Mesothelial cell of epicardium (in vitro differentiated cells): ENCODE measurements around the gene TSPAN15. TPM values are rescaled to one million over a fixed set of nuclear protein-coding genes. Genes with fewer than 3 reads are reported as not detected.

Experiments
- DNase-seq, 2 experiments: peaks; one replicate each; pipeline ENCODE4 v3.0.0; 2021; ENCODE audit warnings: low spot score in 2 of 2; ENCODE audit not compliant: unreplicated experiment in 2 of 2
- H3K27ac Mint-ChIP-seq: 2 replicates; pipeline ENCODE4 v1.8.0; 2021; ENCODE audit warnings: mixed read lengths
- H3K27me3 Mint-ChIP-seq: 2 replicates; pipeline ENCODE4 v1.8.0; 2021; ENCODE audit warnings: low read depth, mixed read lengths
- H3K36me3 Mint-ChIP-seq: 2 replicates; pipeline ENCODE4 v1.8.0; 2021; ENCODE audit warnings: mixed read lengths
- H3K4me1 Mint-ChIP-seq: 2 replicates; pipeline ENCODE4 v1.8.0; 2021; ENCODE audit warnings: mixed read lengths
- H3K4me3 Mint-ChIP-seq: 2 replicates; pipeline ENCODE4 v1.8.0; 2021; ENCODE audit warnings: mild to moderate bottlenecking, moderate library complexity, mixed read lengths
- H3K9me3 Mint-ChIP-seq: 2 replicates; pipeline ENCODE4 v1.8.0; 2021; ENCODE audit warnings: mixed read lengths
- total RNA-seq: library from RNA; stranded (reverse); gene quantifications from 3 replicates; pipeline ENCODE4 v1.2.1, GENCODE V29; 2021
- TF ChIP-seq, protein P1 (sequence below): fragments of 200-600 bp; sonication (generic); IDR thresholded peaks from one replicate; pipeline ENCODE4 v1.5.0; 2021; ENCODE audit warnings: antibody characterized with exemption; ENCODE audit not compliant: unreplicated experiment

Gene TSPAN15
- total RNA-seq, 1 donor from 2014 or later: 17.7 TPM

GRCh38 chr10:69494626-69495558 is 43.6 kb downstream of the TSPAN15 start:
- H3K4me1 Mint-ChIP-seq: peaks cover 11% of the 10 kb centered on the region
- no peaks in the 10 kb centered on the region for H3K9me3 Mint-ChIP-seq
- no peaks in the 10 kb centered on the region for H3K36me3 Mint-ChIP-seq
- no peak overlapping the region for H3K27ac Mint-ChIP-seq
- TF ChIP-seq, protein P1, sequence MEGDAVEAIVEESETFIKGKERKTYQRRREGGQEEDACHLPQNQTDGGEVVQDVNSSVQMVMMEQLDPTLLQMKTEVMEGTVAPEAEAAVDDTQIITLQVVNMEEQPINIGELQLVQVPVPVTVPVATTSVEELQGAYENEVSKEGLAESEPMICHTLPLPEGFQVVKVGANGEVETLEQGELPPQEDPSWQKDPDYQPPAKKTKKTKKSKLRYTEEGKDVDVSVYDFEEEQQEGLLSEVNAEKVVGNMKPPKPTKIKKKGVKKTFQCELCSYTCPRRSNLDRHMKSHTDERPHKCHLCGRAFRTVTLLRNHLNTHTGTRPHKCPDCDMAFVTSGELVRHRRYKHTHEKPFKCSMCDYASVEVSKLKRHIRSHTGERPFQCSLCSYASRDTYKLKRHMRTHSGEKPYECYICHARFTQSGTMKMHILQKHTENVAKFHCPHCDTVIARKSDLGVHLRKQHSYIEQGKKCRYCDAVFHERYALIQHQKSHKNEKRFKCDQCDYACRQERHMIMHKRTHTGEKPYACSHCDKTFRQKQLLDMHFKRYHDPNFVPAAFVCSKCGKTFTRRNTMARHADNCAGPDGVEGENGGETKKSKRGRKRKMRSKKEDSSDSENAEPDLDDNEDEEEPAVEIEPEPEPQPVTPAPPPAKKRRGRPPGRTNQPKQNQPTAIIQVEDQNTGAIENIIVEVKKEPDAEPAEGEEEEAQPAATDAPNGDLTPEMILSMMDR: no peak
- H3K27me3 Mint-ChIP-seq: no peaks in the 10 kb centered on the region
- DNase-seq: no peak
- H3K4me3 Mint-ChIP-seq: no peak overlapping the region

GRCh38 chr10:69495666-69496065 is 44.4 kb downstream of the TSPAN15 start:
- Mint-ChIP-seq H3K9me3 (no peaks in the 10 kb centered on the region), H3K27me3 (no peaks in the 10 kb centered on the region), H3K27ac (no peak overlapping the region), H3K4me1 (peaks cover 11% of the 10 kb centered on the region), H3K4me3 (no peak overlapping the region), H3K36me3 (no peaks in the 10 kb centered on the region)
- TF ChIP-seq, protein P1: no peak
- no peak for DNase-seq

GRCh38 chr10:69496352-69497230 is 45.3 kb downstream of the TSPAN15 start:
- DNase-seq: no peak
- H3K4me1 Mint-ChIP-seq: peaks cover 11% of the 10 kb centered on the region
- TF ChIP-seq, protein P1: no peak

DNA sequence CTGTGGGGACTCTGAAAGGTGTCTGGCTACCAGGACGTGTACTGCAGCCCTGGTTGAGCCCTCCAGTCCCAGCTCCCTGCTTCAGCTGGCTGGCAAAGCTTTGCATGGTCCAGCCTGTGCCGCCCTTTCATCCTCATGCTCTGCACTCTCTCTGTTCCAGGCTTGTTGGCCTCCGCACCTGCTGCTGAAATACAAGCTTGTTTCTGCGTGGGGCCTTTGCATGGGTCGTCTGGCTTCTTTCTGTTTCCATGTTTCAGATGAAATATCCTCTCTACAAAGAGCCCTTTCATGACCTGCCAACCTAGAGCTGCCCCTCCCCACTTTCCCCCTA is 45.9 kb downstream of the TSPAN15 start:
- no peak for DNase-seq
- TF ChIP-seq, protein P1: no peak
- no peak overlapping the region for H3K27ac Mint-ChIP-seq
- no peaks in the 10 kb centered on the region for H3K9me3 Mint-ChIP-seq
- H3K27me3 Mint-ChIP-seq: no peaks in the 10 kb centered on the region
- no peak overlapping the region for H3K4me3 Mint-ChIP-seq
- H3K36me3 Mint-ChIP-seq: no peaks in the 10 kb centered on the region
- peaks cover 6% of the 10 kb centered on the region for H3K4me1 Mint-ChIP-seq

More at GRCh38 chr10:69496352-69497230, 45.3 kb downstream of the TSPAN15 start:
- H3K27me3 Mint-ChIP-seq: no peaks in the 10 kb centered on the region
- H3K27ac Mint-ChIP-seq: no peak overlapping the region
- H3K36me3 Mint-ChIP-seq: no peaks in the 10 kb centered on the region
- no peaks in the 10 kb centered on the region for H3K9me3 Mint-ChIP-seq
- H3K4me3 Mint-ChIP-seq: no peak overlapping the region

GRCh38 chr10:69497611-69498390 is 46.5 kb downstream of the TSPAN15 start:
- Mint-ChIP-seq H3K4me1 (peaks cover 4% of the 10 kb centered on the region), H3K9me3 (no peaks in the 10 kb centered on the region), H3K27ac (no peak overlapping the region), H3K4me3 (no peak overlapping the region), H3K36me3 (no peaks in the 10 kb centered on the region), H3K27me3 (no peaks in the 10 kb centered on the region)
- no peak for DNase-seq
- TF ChIP-seq, protein P1: no peak
